HepG2 (cell line): ENCODE results near the gene BUD23. TPM values are rescaled to one million over a fixed set of nuclear protein-coding genes. Genes with fewer than 3 reads are reported as not detected.

ENCODE experiments used
- HBP1 ChIP-seq: IDR thresholded peaks from 2 replicates; pipeline ENCODE4 v1.6.1; 2016; ENCODE audit warnings: low read depth, control low read depth
- RBAK ChIP-seq: sonication (generic); formaldehyde crosslinking; IDR thresholded peaks from 2 replicates; pipeline ENCODE4 v1.5.1; 2020; ENCODE audit warnings: mild to moderate bottlenecking, missing genetic modification reagents
- STAG1 ChIP-seq: sonication (generic); formaldehyde crosslinking; IDR thresholded peaks from 2 replicates; pipeline ENCODE4 v1.4.0; 2020; ENCODE audit warnings: missing genetic modification reagents
- ZNF770 ChIP-seq: sonication (generic); formaldehyde crosslinking; IDR thresholded peaks from 2 replicates; pipeline ENCODE4 v1.5.0; 2020; ENCODE audit warnings: mild to moderate bottlenecking, missing genetic modification reagents
- polyA plus RNA-seq, 8 experiments: library from polyadenylated mRNA; depleted of rRNA in 3 of 8; stranded (reverse) in 7 of 8; unstranded in 1 of 8; fragments of >200 nt; fragmentation: Illumina TruSeq in 4 of 8; extraction: Trizol in 4 of 8; gene quantifications; 2 replicates each; pipeline versions ENCODE4 v1.2.1 to v1.2.3, GENCODE V29; 2011 to 2016; ENCODE audit warnings: low read depth in 4 of 8, missing spikeins in 1 of 8, mixed read lengths in 1 of 8; ENCODE audit not compliant: insufficient read depth in 1 of 8
- total RNA-seq, 5 experiments: library from RNA; depleted of rRNA; stranded (reverse); fragments of >200 nt; fragmentation: Illumina TruSeq; extraction: Trizol; gene quantifications; 2 replicates each; pipeline ENCODE4 v1.2.3, GENCODE V29; 2016; ENCODE audit warnings: low read depth in 1 of 5
- TF ChIP-seq, protein P1 (sequence below): sonication (generic); formaldehyde crosslinking; IDR thresholded peaks from 2 replicates; pipeline ENCODE4 v1.5.0; 2020; ENCODE audit warnings: mild to moderate bottlenecking, missing genetic modification reagents

BUD23 gene
- total and polyA plus RNA-seq, 2 of the 13 experiments (the other 11 are each of a cell fraction or from before 2014, with no cell fraction given), result 47.5 to 54.5 TPM

GRCh38 chr7:73683788-73684693 lies 644 bp downstream of the BUD23 start (continued):
- TF ChIP-seq HBP1 (CRISPR knock-in tag) (no peak), RBAK (CRISPR knock-in tag) (no peak), STAG1 (CRISPR knock-in tag) (no peak), ZNF770 (CRISPR knock-in tag) (peak; percentile 84)
- TF ChIP-seq, protein P1, sequence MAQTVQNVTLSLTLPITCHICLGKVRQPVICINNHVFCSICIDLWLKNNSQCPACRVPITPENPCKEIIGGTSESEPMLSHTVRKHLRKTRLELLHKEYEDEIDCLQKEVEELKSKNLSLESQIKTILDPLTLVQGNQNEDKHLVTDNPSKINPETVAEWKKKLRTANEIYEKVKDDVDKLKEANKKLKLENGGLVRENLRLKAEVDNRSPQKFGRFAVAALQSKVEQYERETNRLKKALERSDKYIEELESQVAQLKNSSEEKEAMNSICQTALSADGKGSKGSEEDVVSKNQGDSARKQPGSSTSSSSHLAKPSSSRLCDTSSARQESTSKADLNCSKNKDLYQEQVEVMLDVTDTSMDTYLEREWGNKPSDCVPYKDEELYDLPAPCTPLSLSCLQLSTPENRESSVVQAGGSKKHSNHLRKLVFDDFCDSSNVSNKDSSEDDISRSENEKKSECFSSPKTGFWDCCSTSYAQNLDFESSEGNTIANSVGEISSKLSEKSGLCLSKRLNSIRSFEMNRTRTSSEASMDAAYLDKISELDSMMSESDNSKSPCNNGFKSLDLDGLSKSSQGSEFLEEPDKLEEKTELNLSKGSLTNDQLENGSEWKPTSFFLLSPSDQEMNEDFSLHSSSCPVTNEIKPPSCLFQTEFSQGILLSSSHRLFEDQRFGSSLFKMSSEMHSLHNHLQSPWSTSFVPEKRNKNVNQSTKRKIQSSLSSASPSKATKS (CRISPR knock-in tag), result no peak
